GM12872 (cell line): ENCODE measurements around the gene SYNRG.

Experiments
- TF ChIP-seq, protein P1 (sequence below): IDR thresholded peaks from 3 replicates; pipeline ENCODE4 v1.5.1; 2011; ENCODE audit warnings: low read depth, mild to moderate bottlenecking, low read length, moderate library complexity; ENCODE audit not compliant: insufficient read depth

Gene SYNRG

DNA sequence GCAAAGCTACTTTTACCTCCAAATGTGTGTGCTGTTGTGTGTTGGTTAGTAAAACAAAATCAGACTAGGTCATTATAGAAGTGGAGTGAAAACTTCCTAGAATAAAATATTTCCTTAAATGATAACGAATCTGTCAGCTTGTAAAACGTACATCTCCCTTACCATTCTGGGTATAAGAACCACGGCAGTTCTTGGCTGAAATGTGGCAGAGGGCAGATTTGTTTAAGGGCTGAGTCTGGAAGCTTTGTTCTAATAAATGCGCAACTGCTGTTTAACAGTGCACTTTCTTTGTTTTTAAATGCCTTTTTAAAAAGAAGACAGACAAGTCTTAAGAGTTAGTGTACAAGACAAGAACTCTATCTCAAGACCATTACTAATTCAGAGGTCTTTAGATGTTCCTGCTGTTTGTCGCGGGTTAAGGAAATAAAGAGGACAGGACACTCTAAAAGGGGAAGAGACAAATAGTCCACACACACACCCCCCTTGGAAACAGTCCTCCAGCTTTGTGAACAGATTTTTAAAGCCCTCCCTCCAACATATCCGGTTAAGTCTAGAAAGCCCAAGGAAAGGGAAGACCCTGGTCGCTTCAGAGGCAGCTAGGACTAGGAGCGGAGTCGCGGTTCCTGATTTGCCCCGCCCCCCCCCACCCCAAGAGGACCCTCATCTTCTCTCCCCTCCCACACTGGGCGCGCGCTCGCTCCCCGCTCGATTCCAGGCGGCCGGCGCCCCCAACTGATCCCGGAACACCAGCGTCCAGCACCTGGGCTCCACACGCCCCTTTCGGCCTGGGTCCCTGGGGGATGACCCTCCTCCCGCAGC, 658 bp downstream of the SYNRG start:
- TF ChIP-seq, protein P1, sequence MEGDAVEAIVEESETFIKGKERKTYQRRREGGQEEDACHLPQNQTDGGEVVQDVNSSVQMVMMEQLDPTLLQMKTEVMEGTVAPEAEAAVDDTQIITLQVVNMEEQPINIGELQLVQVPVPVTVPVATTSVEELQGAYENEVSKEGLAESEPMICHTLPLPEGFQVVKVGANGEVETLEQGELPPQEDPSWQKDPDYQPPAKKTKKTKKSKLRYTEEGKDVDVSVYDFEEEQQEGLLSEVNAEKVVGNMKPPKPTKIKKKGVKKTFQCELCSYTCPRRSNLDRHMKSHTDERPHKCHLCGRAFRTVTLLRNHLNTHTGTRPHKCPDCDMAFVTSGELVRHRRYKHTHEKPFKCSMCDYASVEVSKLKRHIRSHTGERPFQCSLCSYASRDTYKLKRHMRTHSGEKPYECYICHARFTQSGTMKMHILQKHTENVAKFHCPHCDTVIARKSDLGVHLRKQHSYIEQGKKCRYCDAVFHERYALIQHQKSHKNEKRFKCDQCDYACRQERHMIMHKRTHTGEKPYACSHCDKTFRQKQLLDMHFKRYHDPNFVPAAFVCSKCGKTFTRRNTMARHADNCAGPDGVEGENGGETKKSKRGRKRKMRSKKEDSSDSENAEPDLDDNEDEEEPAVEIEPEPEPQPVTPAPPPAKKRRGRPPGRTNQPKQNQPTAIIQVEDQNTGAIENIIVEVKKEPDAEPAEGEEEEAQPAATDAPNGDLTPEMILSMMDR, result no peak

DNA sequence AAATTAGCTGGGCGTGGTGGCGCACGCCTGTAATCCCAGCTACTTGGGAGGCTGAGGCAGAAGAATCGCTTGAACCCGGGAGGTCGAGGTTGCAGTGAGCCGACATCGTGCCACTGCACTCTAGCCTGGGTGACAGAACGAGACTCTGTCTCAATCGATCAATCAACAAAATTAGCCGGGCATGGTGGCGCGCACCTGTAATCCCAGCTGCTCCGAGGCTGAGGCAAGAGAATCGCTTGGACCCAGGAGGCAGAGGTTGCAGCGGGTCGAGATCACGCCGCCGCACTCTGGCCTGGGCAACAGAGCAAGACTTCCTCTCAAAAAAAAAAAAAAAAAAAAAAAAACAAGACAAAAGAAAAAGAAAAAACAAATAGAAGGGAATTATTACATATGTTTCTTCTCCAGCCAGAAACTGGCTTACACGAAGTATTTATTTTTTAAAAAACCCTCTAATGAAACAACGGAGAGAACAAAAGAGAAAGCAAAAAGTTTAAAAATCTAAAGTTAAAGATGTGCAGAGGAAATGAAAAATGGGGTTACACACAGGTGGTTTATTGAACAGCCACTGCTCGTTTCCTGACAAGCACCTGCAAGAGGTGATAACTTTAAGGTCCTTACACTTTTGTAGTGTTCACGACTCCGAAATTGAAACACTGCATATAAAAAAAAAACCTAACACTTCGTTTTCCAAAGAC, 1.4 kb downstream of the SYNRG start:
- TF ChIP-seq, protein P1, result no peak

DNA sequence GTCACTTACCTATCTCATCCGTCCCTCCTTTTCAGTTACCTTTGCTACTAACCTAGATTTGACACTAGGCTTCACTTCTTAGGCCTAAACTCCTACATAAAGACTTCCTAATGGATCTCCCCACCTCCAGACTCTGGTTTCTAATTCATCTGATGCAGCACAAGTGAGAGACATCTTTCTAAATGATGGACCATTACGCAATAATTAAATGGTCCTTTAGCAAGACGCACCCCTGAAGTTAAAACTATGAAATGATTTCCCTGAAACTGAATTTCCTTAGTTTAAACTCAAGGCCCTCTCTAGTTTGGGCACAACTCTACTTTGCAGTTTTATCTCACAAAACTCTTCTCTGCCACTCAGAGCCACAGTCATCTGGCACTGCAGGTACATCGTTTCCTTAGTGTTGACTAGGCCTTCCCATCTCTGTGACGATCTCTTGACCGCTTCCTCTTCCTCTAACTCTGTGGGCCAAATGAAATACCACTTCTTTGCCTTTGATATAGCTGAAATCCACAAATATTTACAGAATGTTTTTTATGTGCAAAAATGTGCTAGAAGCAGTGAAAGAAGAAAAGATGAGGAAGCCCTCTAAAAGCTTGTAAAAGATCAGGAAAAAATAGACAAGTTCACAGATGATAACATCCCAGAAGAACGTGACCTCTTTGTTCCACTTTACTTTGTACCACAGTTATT, 3.3 kb downstream of the SYNRG start:
- TF ChIP-seq, protein P1, result no peak

DNA sequence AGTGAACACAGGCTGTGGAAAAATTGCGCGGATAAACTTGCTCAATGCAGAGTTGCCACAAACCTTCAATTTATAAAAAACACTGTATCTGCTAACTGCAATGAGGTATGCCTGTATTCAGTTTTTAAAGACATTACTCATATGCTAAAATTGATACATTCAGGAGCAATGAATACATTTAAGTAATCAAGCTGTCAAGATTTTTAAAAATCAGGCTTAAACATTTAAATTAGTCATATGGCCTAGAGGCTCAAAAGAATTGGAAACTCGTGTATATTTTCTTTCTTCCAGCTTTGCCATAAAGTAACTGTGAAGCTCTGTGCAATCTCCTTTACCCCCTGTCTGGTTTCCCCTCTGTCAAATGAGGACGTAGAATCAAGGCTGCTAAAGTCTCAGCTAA, 4.1 kb downstream of the SYNRG start:
- TF ChIP-seq, protein P1, result no peak

DNA sequence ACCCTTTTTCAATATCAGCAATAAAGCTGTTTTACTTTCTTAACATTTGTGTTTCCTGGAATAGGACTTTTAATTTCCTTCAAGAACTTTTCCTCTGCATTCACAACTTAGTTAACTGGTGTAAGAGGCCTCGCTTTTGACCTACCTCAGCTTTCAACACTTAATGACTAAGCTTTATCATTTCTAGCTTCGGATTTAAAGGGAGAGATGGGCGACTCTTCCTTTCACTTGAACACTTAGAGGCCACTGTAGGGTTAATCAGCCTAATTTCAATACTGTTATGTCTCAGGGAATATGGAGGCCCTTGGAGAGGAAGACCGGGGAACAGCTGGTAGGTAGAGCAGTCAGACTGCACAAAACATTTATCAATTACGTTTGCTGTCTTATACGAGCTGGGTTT, 4.7 kb downstream of the SYNRG start:
- TF ChIP-seq, protein P1, result no peak

DNA sequence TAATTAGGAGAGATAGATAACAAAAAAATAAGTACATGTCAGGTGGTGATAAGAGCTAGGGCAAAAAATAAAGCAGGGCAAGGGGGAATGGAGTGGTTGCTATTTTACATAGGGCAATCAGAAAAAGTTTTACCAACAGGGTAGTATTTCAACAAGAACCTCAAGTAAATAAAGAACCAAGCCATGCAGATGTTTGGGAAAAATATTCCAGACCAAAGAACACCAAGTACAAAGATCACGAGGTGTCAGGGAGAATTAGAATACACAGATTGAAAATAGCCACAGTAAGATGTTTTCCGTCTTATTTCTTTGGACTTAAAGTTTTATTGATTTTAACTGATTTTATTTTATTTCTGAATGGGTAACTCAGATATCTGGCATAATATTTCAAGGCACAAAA, 11.1 kb downstream of the SYNRG start:
- TF ChIP-seq, protein P1, result no peak

DNA sequence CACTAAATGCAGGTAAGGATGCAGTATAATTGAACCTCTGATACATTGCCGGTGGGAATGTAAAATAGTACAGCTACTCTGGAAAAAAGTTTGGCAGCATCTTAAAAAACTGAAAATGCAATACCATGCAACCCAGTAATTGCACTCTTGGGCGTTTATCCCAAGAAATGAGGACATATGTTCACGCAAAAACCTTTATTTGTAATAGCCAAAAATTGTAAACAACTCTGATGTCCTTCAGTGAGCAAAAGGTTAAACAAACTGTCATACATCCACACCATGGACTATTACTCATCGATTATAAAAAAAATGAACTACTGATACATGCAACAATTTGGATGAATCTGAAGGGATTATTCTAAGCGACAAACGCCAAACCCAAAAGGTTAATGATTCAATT, 16.9 kb downstream of the SYNRG start:
- TF ChIP-seq, protein P1, result no peak
